H1 (cell line): ENCODE measurements around the gene NFKBIZ. TPM values are rescaled to one million over a fixed set of nuclear protein-coding genes. Genes with fewer than 3 reads are reported as not detected.

ENCODE experiments used
- CHD1 ChIP-seq: IDR thresholded peaks from 2 replicates; pipeline ENCODE4 v1.6.1; 2012; ENCODE audit warnings: low read depth, low read length, improper control_type of control experiment
- CHD7 ChIP-seq: fragments of 300-600 bp; sonication (generic); IDR thresholded peaks from 2 replicates; pipeline ENCODE4 v1.7.1; 2012; ENCODE audit warnings: low read length, moderate library complexity, mild to moderate bottlenecking, inconsistent platforms; ENCODE audit not compliant: insufficient replicate concordance
- CREB1 ChIP-seq: IDR thresholded peaks from 2 replicates; pipeline ENCODE4 v1.6.1; 2012; ENCODE audit warnings: inconsistent platforms
- CTCF ChIP-seq, 3 experiments: IDR thresholded peaks; 1 replicate in 2 of 3; 2 replicates in 1 of 3; pipeline versions ENCODE4 v1.5.1 to v1.6.1; 2011; ENCODE audit warnings: low read length in 3 of 3, mild to moderate bottlenecking in 3 of 3, inconsistent platforms in 2 of 3, low read depth in 1 of 3, moderate library complexity in 1 of 3; ENCODE audit not compliant: insufficient read depth in 1 of 3; ENCODE audit errors: control extremely low read depth in 1 of 3
- EZH2 ChIP-seq: fragments of 200-600 bp; sonication (generic); IDR thresholded peaks from 2 replicates; pipeline ENCODE4 v1.7.1; 2012; ENCODE audit warnings: low read depth, mild to moderate bottlenecking, moderate library complexity, low read length, inconsistent platforms; ENCODE audit not compliant: severe bottlenecking
- KDM5A ChIP-seq: fragments of 200-600 bp; IDR thresholded peaks from 2 replicates; pipeline ENCODE4 v1.7.1; 2012; ENCODE audit warnings: mild to moderate bottlenecking, low read length, inconsistent platforms, mixed read lengths
- RFX5 ChIP-seq: IDR thresholded peaks from 2 replicates; pipeline ENCODE4 v1.6.1; 2011; ENCODE audit warnings: low read depth, low read length, improper control_type of control experiment, borderline replicate concordance
- SIN3A ChIP-seq, 2 experiments: IDR thresholded peaks in 1 of 2; conservative IDR thresholded peaks in 1 of 2; 2 replicates each; pipeline ENCODE4 v1.6.1; 2011 to 2012; ENCODE audit warnings: low read length in 2 of 2, improper control_type of control experiment in 1 of 2, low read depth in 1 of 2, mild to moderate bottlenecking in 1 of 2
- polyA plus RNA-seq, 7 experiments: library from polyadenylated mRNA; depleted of rRNA in 3 of 7; stranded (reverse) in 5 of 7; unstranded in 2 of 7; fragments of >200 nt in 5 of 7; fragments of 200-250 nt in 2 of 7; gene quantifications; 1 replicate in 5 of 7; 2 replicates in 1 of 7; 4 replicates in 1 of 7; pipeline versions ENCODE4 v1.2.1 to v1.2.3, GENCODE V29; 2011 to 2013; ENCODE audit warnings: missing spikeins in 2 of 7, mixed read lengths in 2 of 7
- total RNA-seq: library from RNA; stranded (reverse); fragmentation: NEBNext Ultra II Directional; extraction: Animal tissue kit (Norgen Biotek cat#: 25700); gene quantifications from 2 replicates; pipeline ENCODE4 v1.2.1, GENCODE V29; 2021

Gene NFKBIZ
- total and polyA plus RNA-seq, 2 of the 8 experiments (the other 6 are each of a cell fraction or from before 2014, with no cell fraction given), result 7.2 to 24.5 TPM

- TF ChIP-seq CHD7, result no peak
- TF ChIP-seq KDM5A, result no peak
- no peak for TF ChIP-seq CHD1
- no peak for TF ChIP-seq SIN3A (conservative IDR thresholded peaks at IDR 0.05 in 1 of 2, IDR thresholded peaks at IDR 0.05 in 1 of 2; ENCODE audit: low read depth in 1 of 2, low read length in 2 of 2)
- TF ChIP-seq RFX5, result no peak
- no peak for TF ChIP-seq CTCF (IDR thresholded peaks at IDR 0.05; ENCODE audit: control extremely low read depth in 1 of 3, insufficient read depth in 1 of 3, low read depth in 1 of 3, low read length in 3 of 3)
- TF ChIP-seq CREB1, result no peak
- no peak for TF ChIP-seq EZH2
Measured at GRCh38 chr3:101858464-101859030, 9.2 kb downstream of the NFKBIZ start (continued).
